ENCODE measurements around the gene DPYSL5. TPM values are rescaled to one million over a fixed set of nuclear protein-coding genes. Genes with fewer than 3 reads are reported as not detected.

DPYSL5 gene
- polyA plus RNA-seq, 3 donors: not detected

DNA sequence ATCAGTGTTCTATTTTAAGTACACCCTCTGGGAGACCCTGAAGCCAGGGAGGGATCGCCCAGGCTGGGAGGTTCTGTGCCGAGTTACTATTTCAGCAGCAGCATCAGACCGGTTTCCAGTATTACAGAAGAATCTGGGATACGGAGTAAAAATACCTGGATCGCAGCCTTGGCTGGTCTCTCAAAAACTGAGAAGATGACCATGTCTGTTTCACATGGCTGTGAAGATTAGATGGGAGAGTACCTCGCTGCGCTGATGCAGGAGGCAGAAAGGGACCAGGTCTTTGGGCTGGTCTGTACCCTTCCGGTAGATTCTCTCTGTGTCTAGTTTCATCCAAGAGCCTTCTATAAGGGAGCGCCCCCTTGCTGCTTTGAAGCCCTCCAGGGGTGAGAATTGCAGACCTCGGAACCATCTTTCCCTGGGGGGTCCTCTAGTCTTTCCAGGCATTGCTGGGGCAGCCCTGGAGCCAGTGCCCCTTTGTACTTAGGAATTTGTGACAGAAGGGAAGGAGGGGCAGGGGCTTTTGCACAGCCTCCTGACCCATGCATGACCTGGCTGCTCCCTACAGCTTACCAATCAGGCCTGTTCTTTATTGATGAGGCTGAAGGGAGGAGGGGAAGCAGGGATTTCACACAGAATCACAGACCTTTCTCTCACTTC, 66.2 kb downstream of the DPYSL5 start:
- WGBS (ENCODE audit: insufficient coverage): 97% methylated on average over 10 of the region's 10 CpGs
- no peak overlapping the region for H3K27ac ChIP-seq (ENCODE audit: low read depth in 1 of 2, low read length in 2 of 2)
- no peak overlapping the region for H3K9ac ChIP-seq (ENCODE audit: insufficient read depth, low read length, poor library complexity, severe bottlenecking)
- H3K36me3 ChIP-seq (replicated peaks in 1 of 2; ENCODE audit: control insufficient read depth in 1 of 2, insufficient read depth in 2 of 2, low read length in 2 of 2): no peaks in the 10 kb centered on the region
- TF ChIP-seq CTCF (IDR thresholded peaks at IDR 0.05): no peak
- DNase-seq: no peak
- no peaks in the 10 kb centered on the region for H3K79me2 ChIP-seq (ENCODE audit: insufficient read depth, low read length)
- no peak overlapping the region for H3K4me2 ChIP-seq (replicated peaks; ENCODE audit: extremely low read depth, low read length, poor library complexity, severe bottlenecking)
- intact Hi-C loops (cut with micrococcal nuclease): no loop called here
- Mint-ChIP-seq H3K4me1 (no peaks in the 10 kb centered on the region), H3K27ac (no peak overlapping the region), H3K27me3 (ENCODE audit: low read depth in 3 of 3) (peaks cover 0 to 6% (median 6%) of the 10 kb centered on the region in 3 donors), H3K9me3 (no peaks in the 10 kb centered on the region), H3K36me3 (no peaks in the 10 kb centered on the region), H3K4me3 (no peak overlapping the region)
- H3K9me3 ChIP-seq (replicated peaks in 1 of 2; ENCODE audit: control insufficient read depth in 1 of 2, insufficient read depth in 1 of 2, low read length in 2 of 2): no peaks in the 10 kb centered on the region
- H3K4me1 ChIP-seq (ENCODE audit: control insufficient read depth in 1 of 2, insufficient read depth in 2 of 2, low read length in 2 of 2): no peaks in the 10 kb centered on the region
- H3K4me3 ChIP-seq (replicated peaks in 1 of 3; ENCODE audit: low read depth in 2 of 3, low read length in 3 of 3): no peak overlapping the region
- H4K20me1 ChIP-seq (ENCODE audit: insufficient read depth, low read length): no peaks in the 10 kb centered on the region
- H2AFZ ChIP-seq (ENCODE audit: insufficient read depth, low read depth, low read length, poor library complexity, severe bottlenecking): no peak overlapping the region
- H3K27me3 ChIP-seq (ENCODE audit: control insufficient read depth in 2 of 2, insufficient read depth in 2 of 2, low read length in 2 of 2): no peaks in the 10 kb centered on the region

DNA sequence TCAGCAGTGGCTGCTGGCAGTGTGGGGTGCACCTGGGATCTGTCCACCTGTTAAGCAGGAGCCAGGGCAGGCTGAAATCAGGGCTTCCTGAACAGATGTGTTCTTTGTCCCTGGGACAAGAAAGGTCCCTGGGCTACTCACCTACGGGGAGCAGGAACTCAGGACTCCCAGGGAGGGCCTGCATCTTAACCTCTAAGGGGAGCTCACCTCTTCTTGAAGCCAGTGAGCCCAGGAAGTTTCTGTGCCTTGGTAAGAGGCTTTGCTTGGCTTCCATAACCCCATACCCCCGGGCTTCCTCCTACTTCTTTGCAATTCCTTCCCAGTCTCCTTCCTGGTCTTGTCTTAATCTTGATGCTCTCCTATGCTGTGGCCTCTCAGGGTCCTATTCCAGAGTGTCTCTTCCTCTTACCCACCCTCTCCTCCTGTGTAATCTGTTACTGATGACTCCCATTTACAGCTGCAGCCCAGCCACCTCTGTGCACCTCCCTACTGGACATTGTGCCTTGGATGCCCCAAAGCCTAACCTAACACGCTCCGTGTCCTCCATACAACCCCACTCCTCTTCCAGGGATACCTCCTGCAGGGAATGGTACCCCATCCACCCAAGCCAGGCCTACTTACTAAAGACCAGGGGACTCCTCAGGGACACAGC, 66.9 kb downstream of the DPYSL5 start:
- no peaks in the 10 kb centered on the region for H3K4me1 Mint-ChIP-seq
- H3K4me3 ChIP-seq (replicated peaks in 1 of 3; ENCODE audit: low read depth in 2 of 3, low read length in 3 of 3): no peak overlapping the region
- H3K4me2 ChIP-seq (replicated peaks; ENCODE audit: extremely low read depth, low read length, poor library complexity, severe bottlenecking): no peak overlapping the region
- H3K36me3 ChIP-seq (replicated peaks in 1 of 2; ENCODE audit: control insufficient read depth in 1 of 2, insufficient read depth in 2 of 2, low read length in 2 of 2): no peaks in the 10 kb centered on the region
- H3K9me3 ChIP-seq (replicated peaks in 1 of 2; ENCODE audit: control insufficient read depth in 1 of 2, insufficient read depth in 1 of 2, low read length in 2 of 2): no peaks in the 10 kb centered on the region
- TF ChIP-seq CTCF (IDR thresholded peaks at IDR 0.05): no peak
- H3K9ac ChIP-seq (ENCODE audit: insufficient read depth, low read length, poor library complexity, severe bottlenecking): no peak overlapping the region
- no peak for DNase-seq
- no peaks in the 10 kb centered on the region for H3K36me3 Mint-ChIP-seq
- no peak overlapping the region for H2AFZ ChIP-seq (ENCODE audit: insufficient read depth, low read depth, low read length, poor library complexity, severe bottlenecking)
- no peaks in the 10 kb centered on the region for H3K9me3 Mint-ChIP-seq
- 89% methylated on average over 3 of the region's 4 CpGs for WGBS (ENCODE audit: insufficient coverage)
- peaks cover 0 to 6% (median 6%) of the 10 kb centered on the region in 3 donors for H3K27me3 Mint-ChIP-seq (ENCODE audit: low read depth in 3 of 3)
- no peaks in the 10 kb centered on the region for H3K79me2 ChIP-seq (ENCODE audit: insufficient read depth, low read length)
- H3K4me3 Mint-ChIP-seq: no peak overlapping the region
- no peak overlapping the region for H3K27ac ChIP-seq (ENCODE audit: low read depth in 1 of 2, low read length in 2 of 2)
- no peaks in the 10 kb centered on the region for H3K4me1 ChIP-seq (ENCODE audit: control insufficient read depth in 1 of 2, insufficient read depth in 2 of 2, low read length in 2 of 2)
- intact Hi-C loops (cut with micrococcal nuclease): no loop called here
- H3K27me3 ChIP-seq (ENCODE audit: control insufficient read depth in 2 of 2, insufficient read depth in 2 of 2, low read length in 2 of 2): no peaks in the 10 kb centered on the region
- H3K27ac Mint-ChIP-seq: no peak overlapping the region
- no peaks in the 10 kb centered on the region for H4K20me1 ChIP-seq (ENCODE audit: insufficient read depth, low read length)

Measured in CD14-positive monocyte (primary cell).